Panc1 (cell line): ENCODE measurements around the gene NPDC1. TPM values are rescaled to one million over a fixed set of nuclear protein-coding genes. Genes with fewer than 3 reads are reported as not detected.

Experiments
- ATAC-seq: fragments of 200-7000 bp; cut with Tn5 transposase; 2 replicates; pipeline ENCODE4 v1.9.1; 2020; ENCODE audit warnings: mild to moderate bottlenecking, moderate library complexity
- BruUV-seq: library from RNA; stranded (reverse); fragments of 400-500 nt; replicated peaks from 2 replicates; lab custom pipeline; 2021; lab: Mats Ljungman, UMichigan
- CTCF ChIA-PET: fragments of 300-600 bp; sonication (Branson Sonifier 250); formaldehyde crosslinking; loops from one replicate; lab custom pipeline; 2022; ENCODE audit warnings: antibody characterized with exemption; lab: Charles Lee
- POLR2A ChIA-PET: fragments of 300-600 bp; sonication (Branson Sonifier 250); formaldehyde crosslinking; loops from one replicate; lab custom pipeline; 2022; ENCODE audit warnings: antibody characterized with exemption; lab: Charles Lee
- DNase-seq: peaks from one replicate; pipeline ENCODE4 v3.0.0-alpha.2; 2010; ENCODE audit warnings: low read depth, low spot score
- H3K27ac ChIP-seq: 2 replicates; pipeline ENCODE4 v1.5.1; 2011; ENCODE audit warnings: mild to moderate bottlenecking, low read length, inconsistent platforms
- H3K27me3 ChIP-seq: fragments of 200-500 bp; sonication (Bioruptor generic); 2 replicates; pipeline ENCODE4 v1.6.0; 2014; ENCODE audit warnings: low read length, inconsistent platforms; ENCODE audit not compliant: control insufficient read depth, insufficient read depth
- H3K36me3 ChIP-seq: fragments of 200-500 bp; sonication (Bioruptor generic); 2 replicates; pipeline ENCODE4 v1.5.1; 2014; ENCODE audit warnings: inconsistent platforms, mild to moderate bottlenecking, low read length, moderate library complexity; ENCODE audit not compliant: control insufficient read depth, insufficient read depth
- H3K4me1 ChIP-seq: 2 replicates; pipeline ENCODE4 v1.5.1; 2011; ENCODE audit warnings: inconsistent platforms, mild to moderate bottlenecking, low read length, moderate library complexity; ENCODE audit not compliant: control insufficient read depth, insufficient read depth
- H3K4me3 ChIP-seq, 2 experiments: 2 replicates each; pipeline ENCODE4 v1.5.1; 2011 to 2012; ENCODE audit warnings: low read depth in 2 of 2, low read length in 2 of 2, mild to moderate bottlenecking in 2 of 2, inconsistent platforms in 1 of 2, moderate library complexity in 1 of 2
- H3K9me3 ChIP-seq: fragments of 200-500 bp; sonication (Bioruptor generic); 2 replicates; pipeline ENCODE4 v1.5.1; 2014; ENCODE audit warnings: low read depth, mild to moderate bottlenecking, inconsistent platforms, low read length, moderate library complexity; ENCODE audit not compliant: control insufficient read depth, insufficient read depth
- CTCF ChIP-seq: fragments of 450-650 bp; IDR thresholded peaks from 2 replicates; pipeline ENCODE4 v1.5.1; 2017; ENCODE audit warnings: mild to moderate bottlenecking
- POLR2AphosphoS5 ChIP-seq: IDR thresholded peaks from 2 replicates; pipeline ENCODE4 v1.6.1; 2012; ENCODE audit warnings: mild to moderate bottlenecking, low read depth, low read length, moderate library complexity
- SIN3A ChIP-seq: IDR thresholded peaks from 2 replicates; pipeline ENCODE4 v1.6.1; 2012; ENCODE audit warnings: low read depth, mild to moderate bottlenecking, low read length, moderate library complexity, borderline replicate concordance; ENCODE audit not compliant: insufficient read depth
- TCF7L2 ChIP-seq: IDR thresholded peaks from 2 replicates; pipeline ENCODE4 v1.6.1; 2011; ENCODE audit warnings: mild to moderate bottlenecking, low read depth, low read length, inconsistent platforms
- in situ Hi-C: cut with HindIII; loops from 2 replicates; pipeline ENCODE4 v1.10.0; 2016; ENCODE audit warnings: low sequenced_read_pairs, low pct_unique_long_range_greater_than_20kb
- intact Hi-C: fragments of 100-400 bp; cut with micrococcal nuclease; formaldehyde crosslinking; loops from one replicate; pipeline ENCODE4 v1.10.0; 2022; ENCODE audit not compliant: unreplicated experiment
- total RNA-seq: library from RNA; stranded (reverse); gene quantifications from one replicate; pipeline ENCODE4 v1.2.1, GENCODE V29; 2021; ENCODE audit not compliant: unreplicated experiment
- TF ChIP-seq, protein P1 (sequence below), 2 experiments: IDR thresholded peaks; 2 replicates each; pipeline ENCODE4 v1.6.1; 2011 to 2012; ENCODE audit warnings: low read depth in 2 of 2, control low read depth in 1 of 2, low read length in 1 of 2, mild to moderate bottlenecking in 1 of 2, moderate library complexity in 1 of 2; ENCODE audit not compliant: insufficient read depth in 1 of 2

NPDC1 gene
- total RNA-seq, 1 experiment from 2014 or later: 43.5 TPM

DNA sequence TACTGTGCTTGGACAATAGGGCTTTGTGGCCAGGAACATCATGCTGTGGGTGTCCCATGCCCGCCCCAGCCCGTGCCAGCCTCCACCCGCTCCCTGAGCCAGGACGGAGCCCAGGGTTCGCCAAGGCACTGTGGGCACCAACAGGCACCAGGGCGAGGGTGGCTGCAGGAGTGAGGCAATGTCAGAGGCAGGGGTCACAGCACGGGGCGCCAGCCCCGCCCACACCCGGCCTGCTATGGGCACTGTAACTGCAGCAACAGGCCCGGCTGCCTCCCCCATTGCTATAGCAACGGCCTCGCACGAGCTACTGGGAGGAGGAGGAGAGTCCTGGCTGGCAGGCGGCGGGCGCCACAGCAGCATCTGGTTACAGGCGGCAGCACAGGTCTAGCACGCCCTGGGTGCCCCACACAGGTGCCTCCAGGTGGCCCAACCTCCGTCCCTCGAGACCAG is 20.4 kb downstream of the NPDC1 start:
- BruUV-seq: no TSS peak
- H3K4me3 ChIP-seq: no peak overlapping the region
- no peak overlapping the region for H3K27ac ChIP-seq
- no peak for ATAC-seq
- H3K4me1 ChIP-seq: peaks cover 28% of the 10 kb centered on the region
- H3K9me3 ChIP-seq: no peaks in the 10 kb centered on the region
- H3K27me3 ChIP-seq: no peaks in the 10 kb centered on the region
- in situ Hi-C loops: no loop called here
- no peak for DNase-seq
- ChIA-PET CTCF (interaction anchor here (0.6 to 0.9 kb wide), 2 partner anchors 10 to 14 kb away, joined by 3 to 7 read pairs; no protein-coding TSS in a partner anchor), POLR2A (no interaction called here)
- H3K36me3 ChIP-seq: no peaks in the 10 kb centered on the region
- intact Hi-C loops: no loop called here
- TF ChIP-seq POLR2AphosphoS5 (no peak), TCF7L2 (no peak), CTCF (no peak), SIN3A (no peak)
- TF ChIP-seq, protein P1, sequence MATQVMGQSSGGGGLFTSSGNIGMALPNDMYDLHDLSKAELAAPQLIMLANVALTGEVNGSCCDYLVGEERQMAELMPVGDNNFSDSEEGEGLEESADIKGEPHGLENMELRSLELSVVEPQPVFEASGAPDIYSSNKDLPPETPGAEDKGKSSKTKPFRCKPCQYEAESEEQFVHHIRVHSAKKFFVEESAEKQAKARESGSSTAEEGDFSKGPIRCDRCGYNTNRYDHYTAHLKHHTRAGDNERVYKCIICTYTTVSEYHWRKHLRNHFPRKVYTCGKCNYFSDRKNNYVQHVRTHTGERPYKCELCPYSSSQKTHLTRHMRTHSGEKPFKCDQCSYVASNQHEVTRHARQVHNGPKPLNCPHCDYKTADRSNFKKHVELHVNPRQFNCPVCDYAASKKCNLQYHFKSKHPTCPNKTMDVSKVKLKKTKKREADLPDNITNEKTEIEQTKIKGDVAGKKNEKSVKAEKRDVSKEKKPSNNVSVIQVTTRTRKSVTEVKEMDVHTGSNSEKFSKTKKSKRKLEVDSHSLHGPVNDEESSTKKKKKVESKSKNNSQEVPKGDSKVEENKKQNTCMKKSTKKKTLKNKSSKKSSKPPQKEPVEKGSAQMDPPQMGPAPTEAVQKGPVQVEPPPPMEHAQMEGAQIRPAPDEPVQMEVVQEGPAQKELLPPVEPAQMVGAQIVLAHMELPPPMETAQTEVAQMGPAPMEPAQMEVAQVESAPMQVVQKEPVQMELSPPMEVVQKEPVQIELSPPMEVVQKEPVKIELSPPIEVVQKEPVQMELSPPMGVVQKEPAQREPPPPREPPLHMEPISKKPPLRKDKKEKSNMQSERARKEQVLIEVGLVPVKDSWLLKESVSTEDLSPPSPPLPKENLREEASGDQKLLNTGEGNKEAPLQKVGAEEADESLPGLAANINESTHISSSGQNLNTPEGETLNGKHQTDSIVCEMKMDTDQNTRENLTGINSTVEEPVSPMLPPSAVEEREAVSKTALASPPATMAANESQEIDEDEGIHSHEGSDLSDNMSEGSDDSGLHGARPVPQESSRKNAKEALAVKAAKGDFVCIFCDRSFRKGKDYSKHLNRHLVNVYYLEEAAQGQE (IDR thresholded peaks at IDR 0.05; ENCODE audit: insufficient read depth in 1 of 2, low read depth in 2 of 2, low read length in 1 of 2): no peak

- DNase-seq: no peak
- H3K4me1 ChIP-seq: peaks cover 22% of the 10 kb centered on the region
- H3K9me3 ChIP-seq: no peaks in the 10 kb centered on the region
- CTCF ChIA-PET: no interaction called here
- H3K4me3 ChIP-seq: no peak overlapping the region
- no TSS peak for BruUV-seq
- intact Hi-C loops: no loop called here
- POLR2A ChIA-PET: no interaction called here
- TF ChIP-seq POLR2AphosphoS5 (no peak), CTCF (no peak), SIN3A (no peak), TCF7L2 (no peak)
- TF ChIP-seq, protein P1 (IDR thresholded peaks at IDR 0.05; ENCODE audit: insufficient read depth in 1 of 2, low read depth in 2 of 2, low read length in 1 of 2): no peak
- H3K36me3 ChIP-seq: no peaks in the 10 kb centered on the region
- H3K27me3 ChIP-seq: no peaks in the 10 kb centered on the region
- no peak overlapping the region for H3K27ac ChIP-seq
- in situ Hi-C loops: no loop called here
- no peak for ATAC-seq
Measured at GRCh38 chr9:137023583-137023991, 22.4 kb downstream of the NPDC1 start.
